ENCODE results near the gene MRPS18A.

- TF ChIP-seq ZNF274 (IDR thresholded peaks at IDR 0.05; ENCODE audit: low read depth, low read length) (no peak), YY1 (IDR thresholded peaks at IDR 0.05; ENCODE audit: insufficient read depth, insufficient read length) (no peak)
Observed at GRCh38 chr6:43708860-43709653, 21.5 kb upstream of the MRPS18A start.
